Left hindlimb (tissue), 1 donor: ENCODE results near the gene DTHD1.

ENCODE experiments used
- DNase-seq: peaks from one replicate; pipeline ENCODE4 v3.0.0-alpha.2; 2018

Gene DTHD1

GRCh38 chr4:36269533-36270173 lies 11.8 kb upstream of the DTHD1 start:
- DNase-seq, result no peak

- no peak for DNase-seq
These were observed 8.1 kb upstream of the DTHD1 start for GRCh38 chr4:36273276-36273675.

GRCh38 chr4:36274158-36274557 lies 7.3 kb upstream of the DTHD1 start:
- no peak for DNase-seq

- no peak for DNase-seq
These were observed 3.9 kb upstream of the DTHD1 start for GRCh38 chr4:36277533-36277932.

- no peak for DNase-seq
These were observed 2.6 kb upstream of the DTHD1 start for GRCh38 chr4:36278789-36279188.

GRCh38 chr4:36280555-36280954 lies 861 bp upstream of the DTHD1 start:
- no peak for DNase-seq

- DNase-seq, result no peak
These were observed 1.2 kb downstream of the DTHD1 start for GRCh38 chr4:36282503-36283030.

- DNase-seq, result no peak
These were observed 2.6 kb downstream of the DTHD1 start for GRCh38 chr4:36283912-36284465.

- DNase-seq, result no peak
These were observed 4.5 kb downstream of the DTHD1 start for GRCh38 chr4:36285784-36286480.

GRCh38 chr4:36286481-36286871 lies 5.1 kb downstream of the DTHD1 start:
- no peak for DNase-seq

GRCh38 chr4:36288731-36289426 lies 7.5 kb downstream of the DTHD1 start:
- DNase-seq, result no peak

GRCh38 chr4:36290641-36291040 lies 9.2 kb downstream of the DTHD1 start:
- no peak for DNase-seq

- no peak for DNase-seq
These were observed 11.3 kb downstream of the DTHD1 start for GRCh38 chr4:36292556-36293188.

- no peak for DNase-seq
These were observed 19.7 kb downstream of the DTHD1 start for GRCh38 chr4:36301127-36301526.

GRCh38 chr4:36303426-36304137 lies 22.2 kb downstream of the DTHD1 start:
- DNase-seq, result no peak

GRCh38 chr4:36304138-36304681 lies 22.8 kb downstream of the DTHD1 start:
- DNase-seq, result no peak

- no peak for DNase-seq
These were observed 26.7 kb downstream of the DTHD1 start for GRCh38 chr4:36308150-36308549.

GRCh38 chr4:36310216-36310615 lies 28.8 kb downstream of the DTHD1 start:
- DNase-seq, result no peak

- no peak for DNase-seq
These were observed 29.4 kb downstream of the DTHD1 start for GRCh38 chr4:36310793-36311192.

- DNase-seq, result no peak
These were observed 31.1 kb downstream of the DTHD1 start for GRCh38 chr4:36312511-36312910.

- DNase-seq, result no peak
These were observed 31.9 kb downstream of the DTHD1 start for GRCh38 chr4:36313301-36313700.

GRCh38 chr4:36313703-36314102 lies 32.3 kb downstream of the DTHD1 start:
- DNase-seq, result no peak
